ENCODE results near the gene UNC5C.

The UNC5C gene

DNA sequence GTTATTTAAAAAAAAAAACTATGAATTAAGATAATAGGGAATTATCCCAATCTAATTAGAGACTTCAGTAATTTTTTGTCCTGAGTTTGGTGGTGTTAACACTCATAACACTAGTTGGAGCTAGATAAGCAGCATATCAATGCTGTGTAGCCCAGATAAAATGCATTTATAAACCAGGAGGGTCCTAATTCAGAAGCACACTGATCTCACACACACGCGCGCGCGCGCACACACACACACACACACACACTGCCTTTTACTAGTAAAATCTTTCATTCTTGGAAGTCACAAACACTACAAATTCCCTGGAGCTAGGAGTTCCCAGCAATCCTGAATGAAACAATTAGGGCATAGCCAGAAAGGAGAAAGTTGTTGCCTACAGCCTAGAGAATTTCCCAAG is 3.2 kb downstream of the UNC5C start:
- Histone ChIP-seq H3K36me3 (ENCODE audit: insufficient read depth) (no peaks in the 10 kb centered on the region), H3K9ac (no peak overlapping the region), H3K79me2 (ENCODE audit: insufficient read depth, low read depth) (no peaks in the 10 kb centered on the region), H3K4me3 (IDR thresholded peaks at IDR 0.05; ENCODE audit: insufficient read depth, low read depth, low read length) (no peak overlapping the region), H2AFZ (ENCODE audit: low read depth) (no peak overlapping the region), H3K27me3 (ENCODE audit: insufficient read depth, low read depth) (no peaks in the 10 kb centered on the region), H3K27ac (no peak overlapping the region), H3K4me1 (ENCODE audit: low read depth, poor library complexity, severe bottlenecking) (peaks cover 58% of the 10 kb centered on the region), H3K4me2 (no peak overlapping the region), H4K20me1 (ENCODE audit: insufficient read depth) (no peaks in the 10 kb centered on the region)
- TF ChIP-seq, protein P1, sequence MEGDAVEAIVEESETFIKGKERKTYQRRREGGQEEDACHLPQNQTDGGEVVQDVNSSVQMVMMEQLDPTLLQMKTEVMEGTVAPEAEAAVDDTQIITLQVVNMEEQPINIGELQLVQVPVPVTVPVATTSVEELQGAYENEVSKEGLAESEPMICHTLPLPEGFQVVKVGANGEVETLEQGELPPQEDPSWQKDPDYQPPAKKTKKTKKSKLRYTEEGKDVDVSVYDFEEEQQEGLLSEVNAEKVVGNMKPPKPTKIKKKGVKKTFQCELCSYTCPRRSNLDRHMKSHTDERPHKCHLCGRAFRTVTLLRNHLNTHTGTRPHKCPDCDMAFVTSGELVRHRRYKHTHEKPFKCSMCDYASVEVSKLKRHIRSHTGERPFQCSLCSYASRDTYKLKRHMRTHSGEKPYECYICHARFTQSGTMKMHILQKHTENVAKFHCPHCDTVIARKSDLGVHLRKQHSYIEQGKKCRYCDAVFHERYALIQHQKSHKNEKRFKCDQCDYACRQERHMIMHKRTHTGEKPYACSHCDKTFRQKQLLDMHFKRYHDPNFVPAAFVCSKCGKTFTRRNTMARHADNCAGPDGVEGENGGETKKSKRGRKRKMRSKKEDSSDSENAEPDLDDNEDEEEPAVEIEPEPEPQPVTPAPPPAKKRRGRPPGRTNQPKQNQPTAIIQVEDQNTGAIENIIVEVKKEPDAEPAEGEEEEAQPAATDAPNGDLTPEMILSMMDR (conservative IDR thresholded peaks at IDR 0.05; ENCODE audit: low read depth, low read length) = no peak

DNA sequence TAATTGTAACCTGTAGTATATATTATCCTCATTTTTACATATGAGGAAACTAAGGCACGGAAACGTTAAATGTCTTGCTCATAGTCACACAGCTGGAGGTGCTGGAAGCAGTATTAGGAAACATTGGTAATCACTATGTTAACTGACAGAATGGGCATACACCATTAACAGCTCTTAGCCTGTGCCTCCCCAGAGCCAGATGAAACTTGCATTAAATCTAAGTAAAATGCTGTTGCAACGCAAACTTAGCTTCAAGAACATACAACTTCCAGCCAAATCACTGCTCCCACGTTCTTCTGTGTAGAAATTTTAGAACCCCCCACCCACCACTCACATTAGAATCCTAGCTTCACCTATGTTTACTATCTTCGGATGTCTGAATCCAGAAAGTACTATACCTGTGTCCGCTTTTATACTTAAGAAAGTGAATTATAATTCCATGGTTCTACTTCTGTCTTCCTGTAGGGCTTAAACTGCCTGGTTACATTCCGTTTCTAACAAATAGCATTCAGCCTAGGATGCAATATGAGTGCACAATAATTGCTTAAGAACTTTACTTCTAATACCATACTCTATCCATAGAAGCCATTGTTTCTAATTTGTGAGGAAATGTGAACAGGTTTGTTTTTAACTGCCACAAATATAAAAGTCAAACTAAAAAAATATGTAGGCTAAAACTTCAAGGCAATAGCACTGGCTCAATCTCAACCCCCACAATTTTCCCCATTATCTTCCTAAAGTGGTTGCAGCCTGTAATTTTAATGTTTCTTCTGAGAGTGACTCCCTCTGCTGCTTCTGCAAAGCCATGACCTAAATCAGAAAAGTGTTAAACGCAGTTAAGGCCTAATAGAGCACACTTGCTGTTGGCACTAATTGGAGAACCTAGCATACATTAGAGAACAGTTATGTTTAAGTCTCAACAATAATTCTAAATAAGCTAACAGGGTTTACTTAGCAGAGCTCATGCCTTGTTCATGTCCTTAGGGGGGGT is 4.4 kb downstream of the UNC5C start:
- Histone ChIP-seq H2AFZ (ENCODE audit: low read depth) (no peak overlapping the region), H3K4me3 (IDR thresholded peaks at IDR 0.05; ENCODE audit: insufficient read depth, low read depth, low read length) (no peak overlapping the region)
- TF ChIP-seq, protein P1 (conservative IDR thresholded peaks at IDR 0.05; ENCODE audit: low read depth, low read length) = peak; percentile 35; the same call in 1 of the 2 replicates

DNA sequence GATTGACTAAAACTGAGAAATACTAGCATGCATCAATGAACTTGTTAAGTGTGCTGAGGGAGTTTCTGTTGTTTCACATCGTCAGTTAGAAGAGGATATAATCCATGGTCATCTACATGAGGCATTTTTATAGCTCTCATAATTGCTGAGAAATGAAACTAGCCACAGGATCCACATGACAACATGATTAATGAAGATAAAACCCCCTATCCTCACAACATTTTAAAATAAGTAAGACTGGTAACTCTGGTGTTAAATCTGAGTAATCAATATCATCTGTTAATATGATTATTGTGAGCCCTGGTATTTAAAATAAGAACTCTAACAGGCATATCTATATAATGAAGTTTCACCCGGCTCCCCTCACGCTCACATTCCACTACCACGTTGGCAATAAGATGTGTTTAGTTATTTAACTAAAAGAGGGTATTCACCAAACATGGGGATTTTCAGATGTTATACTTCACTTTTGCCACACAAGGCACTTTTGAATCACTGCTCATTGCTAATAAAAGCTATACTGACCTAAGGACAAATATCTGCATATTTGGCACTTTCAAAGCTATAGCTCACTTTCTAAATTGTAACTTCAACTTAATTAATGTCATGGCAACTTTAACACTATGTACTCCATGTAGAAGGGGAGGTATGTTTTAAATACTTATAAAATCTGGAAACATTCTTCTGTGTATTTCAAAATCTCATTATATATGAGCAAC is 6.7 kb downstream of the UNC5C start:
- TF ChIP-seq, protein P1 (conservative IDR thresholded peaks at IDR 0.05; ENCODE audit: low read depth, low read length) = no peak
- Histone ChIP-seq H4K20me1 (ENCODE audit: insufficient read depth) (no peaks in the 10 kb centered on the region), H3K27ac (peak overlapping the region; percentile 68), H3K4me2 (peak overlapping the region; percentile 87), H3K27me3 (ENCODE audit: insufficient read depth, low read depth) (no peaks in the 10 kb centered on the region), H3K9ac (peak overlapping the region; percentile 7; the same call in 1 of the 2 replicates), H3K4me3 (IDR thresholded peaks at IDR 0.05; ENCODE audit: insufficient read depth, low read depth, low read length) (no peak overlapping the region), H2AFZ (ENCODE audit: low read depth) (no peak overlapping the region), H3K4me1 (ENCODE audit: low read depth, poor library complexity, severe bottlenecking) (peaks cover 84% of the 10 kb centered on the region), H3K79me2 (ENCODE audit: insufficient read depth, low read depth) (no peaks in the 10 kb centered on the region), H3K36me3 (ENCODE audit: insufficient read depth) (no peaks in the 10 kb centered on the region)

More for the DNA sequence above, 4.4 kb downstream of the UNC5C start:
- Histone ChIP-seq H3K27ac (no peak overlapping the region), H3K9ac (no peak overlapping the region), H3K79me2 (ENCODE audit: insufficient read depth, low read depth) (no peaks in the 10 kb centered on the region), H3K4me1 (ENCODE audit: low read depth, poor library complexity, severe bottlenecking) (peaks cover 65% of the 10 kb centered on the region), H3K4me2 (no peak overlapping the region), H3K27me3 (ENCODE audit: insufficient read depth, low read depth) (no peaks in the 10 kb centered on the region), H3K36me3 (ENCODE audit: insufficient read depth) (no peaks in the 10 kb centered on the region), H4K20me1 (ENCODE audit: insufficient read depth) (no peaks in the 10 kb centered on the region)

DNA sequence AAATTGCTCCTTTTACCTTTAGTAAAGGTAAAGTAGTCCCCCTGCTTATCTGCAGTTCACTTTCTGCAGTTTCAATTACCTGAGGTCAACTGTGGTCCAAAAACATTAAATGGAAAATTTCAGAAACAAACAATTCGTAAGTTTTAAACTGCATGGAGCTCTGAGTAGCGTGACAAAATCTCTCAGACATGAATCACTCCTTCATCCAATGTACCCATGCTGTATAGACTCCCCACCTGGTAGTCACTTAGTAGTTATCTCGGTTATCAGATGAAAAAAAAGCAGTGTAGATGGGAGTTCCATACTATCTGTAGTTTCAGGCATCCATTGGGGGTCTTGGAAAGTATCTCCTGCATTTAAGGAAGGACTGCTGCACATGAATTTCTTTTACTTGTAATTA is 7.7 kb downstream of the UNC5C start:
- Histone ChIP-seq H4K20me1 (ENCODE audit: insufficient read depth) (no peaks in the 10 kb centered on the region), H3K4me2 (peak overlapping the region; percentile 87), H3K9ac (no peak overlapping the region; the same call in 1 of the 2 replicates), H2AFZ (ENCODE audit: low read depth) (no peak overlapping the region), H3K4me1 (ENCODE audit: low read depth, poor library complexity, severe bottlenecking) (peaks cover 84% of the 10 kb centered on the region), H3K36me3 (ENCODE audit: insufficient read depth) (no peaks in the 10 kb centered on the region), H3K79me2 (ENCODE audit: insufficient read depth, low read depth) (no peaks in the 10 kb centered on the region), H3K27ac (peak overlapping the region; percentile 68), H3K27me3 (ENCODE audit: insufficient read depth, low read depth) (no peaks in the 10 kb centered on the region), H3K4me3 (IDR thresholded peaks at IDR 0.05; ENCODE audit: insufficient read depth, low read depth, low read length) (no peak overlapping the region)
- TF ChIP-seq, protein P1 (conservative IDR thresholded peaks at IDR 0.05; ENCODE audit: low read depth, low read length) = no peak
